SK-N-SH treated with all-trans-retinoic acid at 6 μM for 48 hours (cell line): ENCODE measurements around the gene FGGY.

Source experiments
- ATAC-seq: fragments of 200-7000 bp; cut with Tn5 transposase; 3 replicates; pipeline ENCODE4 v1.9.1; 2020; ENCODE audit warnings: mild to moderate bottlenecking, moderate library complexity
- ARNTL ChIP-seq: fragments of 450-650 bp; formaldehyde crosslinking; IDR thresholded peaks from 2 replicates; pipeline ENCODE4 v1.5.0; 2020; ENCODE audit warnings: low read depth, mild to moderate bottlenecking, moderate library complexity, borderline replicate concordance
- BACH2 ChIP-seq: fragments of 250-450 bp; sonication (Bioruptor Pico); IDR thresholded peaks from 2 replicates; pipeline ENCODE4 v1.9.0; 2021; ENCODE audit warnings: mild to moderate bottlenecking, borderline replicate concordance
- CSDC2 ChIP-seq: fragments of 250-450 bp; sonication (Bioruptor Pico); IDR thresholded peaks from 2 replicates; pipeline ENCODE4 v1.5.0; 2020; ENCODE audit warnings: mild to moderate bottlenecking, moderate library complexity
- CSRNP3 ChIP-seq: fragments of 250-450 bp; sonication (Bioruptor Pico); IDR thresholded peaks from 2 replicates; pipeline ENCODE4 v1.5.1; 2021; ENCODE audit warnings: mild to moderate bottlenecking, moderate library complexity
- ESRRG ChIP-seq: fragments of 250-450 bp; sonication (Bioruptor Pico); IDR thresholded peaks from 2 replicates; pipeline ENCODE4 v1.6.1; 2021; ENCODE audit warnings: mild to moderate bottlenecking
- ISL1 ChIP-seq: fragments of 250-450 bp; sonication (Bioruptor Pico); IDR thresholded peaks from 2 replicates; pipeline ENCODE4 v2.1.2; 2022; ENCODE audit warnings: mild to moderate bottlenecking, moderate library complexity
- OSR1 ChIP-seq: fragments of 250-450 bp; sonication (Bioruptor Pico); IDR thresholded peaks from 2 replicates; pipeline ENCODE4 v1.8.0; 2022; ENCODE audit warnings: moderate library complexity, mild to moderate bottlenecking, inconsistent platforms
- PPARA ChIP-seq: fragments of 250-450 bp; sonication (Bioruptor Pico); IDR thresholded peaks from 2 replicates; pipeline ENCODE4 v1.5.0; 2020; ENCODE audit warnings: mild to moderate bottlenecking, borderline replicate concordance
- RARB ChIP-seq: fragments of 250-450 bp; sonication (Bioruptor Pico); IDR thresholded peaks from 2 replicates; pipeline ENCODE4 v1.8.0; 2021; ENCODE audit warnings: mild to moderate bottlenecking, moderate library complexity
- SNAI2 ChIP-seq: fragments of 250-450 bp; sonication (Bioruptor Pico); IDR thresholded peaks from 2 replicates; pipeline ENCODE4 v1.5.0; 2020; ENCODE audit warnings: mild to moderate bottlenecking, moderate library complexity
- TCF4 ChIP-seq: fragments of 250-450 bp; sonication (Bioruptor Pico); IDR thresholded peaks from 2 replicates; pipeline ENCODE4 v1.8.0; 2021; ENCODE audit warnings: mild to moderate bottlenecking, moderate library complexity, borderline replicate concordance
- TOX ChIP-seq: fragments of 250-450 bp; sonication (Bioruptor Pico); IDR thresholded peaks from 2 replicates; pipeline ENCODE4 v1.8.0; 2021; ENCODE audit warnings: mild to moderate bottlenecking, moderate library complexity, borderline replicate concordance
- TSHZ2 ChIP-seq: fragments of 250-450 bp; sonication (Bioruptor Pico); IDR thresholded peaks from 2 replicates; pipeline ENCODE4 v1.5.0; 2020; ENCODE audit warnings: mild to moderate bottlenecking, moderate library complexity
- ZFP30 ChIP-seq: fragments of 450-650 bp; formaldehyde crosslinking; IDR thresholded peaks from 2 replicates; pipeline ENCODE4 v1.5.0; 2022; ENCODE audit warnings: mild to moderate bottlenecking, moderate library complexity
- ZNF565 ChIP-seq: fragments of 450-650 bp; formaldehyde crosslinking; conservative IDR thresholded peaks from 2 replicates; pipeline ENCODE4 v1.5.0; 2020; ENCODE audit warnings: low read depth, mild to moderate bottlenecking, moderate library complexity
- ZNF70 ChIP-seq: fragments of 450-650 bp; formaldehyde crosslinking; IDR thresholded peaks from 2 replicates; pipeline ENCODE4 v1.5.0; 2020; ENCODE audit warnings: mild to moderate bottlenecking, moderate library complexity
- ZNF8 ChIP-seq: fragments of 450-650 bp; formaldehyde crosslinking; IDR thresholded peaks from 2 replicates; pipeline ENCODE4 v1.5.0; 2020; ENCODE audit warnings: mild to moderate bottlenecking, moderate library complexity
- TF ChIP-seq, protein P1 (sequence below): fragments of 250-450 bp; sonication (Bioruptor Pico); IDR thresholded peaks from 2 replicates; pipeline ENCODE4 v1.8.0; 2020; ENCODE audit warnings: mild to moderate bottlenecking, moderate library complexity, borderline replicate concordance
- TF ChIP-seq, protein P2 (sequence below): fragments of 250-450 bp; sonication (Bioruptor Pico); IDR thresholded peaks from 2 replicates; pipeline ENCODE4 v1.5.1; 2020; ENCODE audit warnings: low read depth, mild to moderate bottlenecking, moderate library complexity
- TF ChIP-seq, protein P3 (sequence below): fragments of 250-450 bp; sonication (Bioruptor Pico); IDR thresholded peaks from 2 replicates; pipeline ENCODE4 v1.8.0; 2021; ENCODE audit warnings: low read depth, mild to moderate bottlenecking, moderate library complexity, borderline replicate concordance

The FGGY gene

DNA sequence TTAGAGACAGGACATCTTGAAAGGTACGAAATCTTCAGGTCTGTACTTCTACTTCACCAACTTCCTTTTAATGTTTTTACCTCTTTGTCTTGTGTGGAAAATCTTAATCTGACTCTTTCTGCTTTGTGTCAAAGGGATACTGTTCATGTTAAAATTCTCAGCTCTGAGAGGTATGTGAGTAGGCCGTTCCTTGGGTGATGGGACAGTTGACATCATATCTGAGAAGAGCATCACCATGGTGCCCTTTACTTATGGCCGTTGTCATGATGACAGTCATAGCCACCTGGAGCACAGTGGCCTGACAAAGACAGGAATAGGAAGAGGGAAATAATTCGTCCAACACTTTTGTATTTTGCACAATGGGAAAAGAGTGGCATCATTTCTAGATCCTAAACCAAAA lies 145.6 kb downstream of the FGGY start:
- no peak for ATAC-seq

GRCh38 chr1:59443310-59443709 lies 146.4 kb downstream of the FGGY start:
- ATAC-seq, result peak; percentile 45

More for the DNA sequence above, 145.6 kb downstream of the FGGY start:
- TF ChIP-seq CSRNP3 (CRISPR knock-in tag), result no peak
- no peak for TF ChIP-seq TOX (CRISPR knock-in tag)
- TF ChIP-seq TCF4 (CRISPR knock-in tag), result no peak
- TF ChIP-seq, protein P1, sequence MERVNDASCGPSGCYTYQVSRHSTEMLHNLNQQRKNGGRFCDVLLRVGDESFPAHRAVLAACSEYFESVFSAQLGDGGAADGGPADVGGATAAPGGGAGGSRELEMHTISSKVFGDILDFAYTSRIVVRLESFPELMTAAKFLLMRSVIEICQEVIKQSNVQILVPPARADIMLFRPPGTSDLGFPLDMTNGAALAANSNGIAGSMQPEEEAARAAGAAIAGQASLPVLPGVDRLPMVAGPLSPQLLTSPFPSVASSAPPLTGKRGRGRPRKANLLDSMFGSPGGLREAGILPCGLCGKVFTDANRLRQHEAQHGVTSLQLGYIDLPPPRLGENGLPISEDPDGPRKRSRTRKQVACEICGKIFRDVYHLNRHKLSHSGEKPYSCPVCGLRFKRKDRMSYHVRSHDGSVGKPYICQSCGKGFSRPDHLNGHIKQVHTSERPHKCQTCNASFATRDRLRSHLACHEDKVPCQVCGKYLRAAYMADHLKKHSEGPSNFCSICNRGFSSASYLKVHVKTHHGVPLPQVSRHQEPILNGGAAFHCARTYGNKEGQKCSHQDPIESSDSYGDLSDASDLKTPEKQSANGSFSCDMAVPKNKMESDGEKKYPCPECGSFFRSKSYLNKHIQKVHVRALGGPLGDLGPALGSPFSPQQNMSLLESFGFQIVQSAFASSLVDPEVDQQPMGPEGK (CRISPR knock-in tag), result no peak
- TF ChIP-seq CSDC2 (CRISPR knock-in tag), result no peak
- no peak for TF ChIP-seq BACH2
- no peak for TF ChIP-seq ZNF70 (CRISPR knock-in tag)

DNA sequence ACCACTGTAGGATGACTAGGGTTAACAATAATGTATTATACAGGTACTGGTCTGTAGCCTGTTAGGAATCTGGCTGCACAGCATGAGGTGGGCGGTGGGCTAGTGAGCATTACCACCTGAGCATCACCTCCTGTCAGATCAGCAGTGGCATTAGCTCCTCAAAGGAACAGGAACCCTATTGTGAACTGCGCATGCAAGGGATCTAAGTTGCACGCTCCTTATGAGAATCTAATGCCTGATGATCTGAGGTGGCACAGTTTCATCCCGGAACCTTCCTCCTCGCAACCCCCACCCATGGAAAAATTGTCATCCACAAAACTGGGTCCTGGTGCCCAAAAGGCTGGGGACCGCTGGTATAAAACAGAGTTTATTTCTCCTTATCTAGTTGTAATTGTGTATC lies 147.6 kb downstream of the FGGY start:
- TF ChIP-seq RARB (CRISPR knock-in tag) (no peak), ARNTL (CRISPR knock-in tag) (no peak), OSR1 (CRISPR knock-in tag) (no peak), ZNF565 (CRISPR knock-in tag) (no peak), CSRNP3 (CRISPR knock-in tag) (no peak), ESRRG (no peak), TSHZ2 (CRISPR knock-in tag) (no peak), SNAI2 (CRISPR knock-in tag) (no peak), PPARA (CRISPR knock-in tag) (no peak), ZNF70 (CRISPR knock-in tag) (no peak), ZFP30 (CRISPR knock-in tag) (no peak), ISL1 (CRISPR knock-in tag) (no peak), ZNF8 (CRISPR knock-in tag) (no peak), BACH2 (no peak)
- TF ChIP-seq, protein P2, sequence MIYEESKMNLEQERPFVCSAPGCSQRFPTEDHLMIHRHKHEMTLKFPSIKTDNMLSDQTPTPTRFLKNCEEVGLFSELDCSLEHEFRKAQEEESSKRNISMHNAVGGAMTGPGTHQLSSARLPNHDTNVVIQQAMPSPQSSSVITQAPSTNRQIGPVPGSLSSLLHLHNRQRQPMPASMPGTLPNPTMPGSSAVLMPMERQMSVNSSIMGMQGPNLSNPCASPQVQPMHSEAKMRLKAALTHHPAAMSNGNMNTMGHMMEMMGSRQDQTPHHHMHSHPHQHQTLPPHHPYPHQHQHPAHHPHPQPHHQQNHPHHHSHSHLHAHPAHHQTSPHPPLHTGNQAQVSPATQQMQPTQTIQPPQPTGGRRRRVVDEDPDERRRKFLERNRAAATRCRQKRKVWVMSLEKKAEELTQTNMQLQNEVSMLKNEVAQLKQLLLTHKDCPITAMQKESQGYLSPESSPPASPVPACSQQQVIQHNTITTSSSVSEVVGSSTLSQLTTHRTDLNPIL (CRISPR knock-in tag), result no peak
- TF ChIP-seq, protein P3, sequence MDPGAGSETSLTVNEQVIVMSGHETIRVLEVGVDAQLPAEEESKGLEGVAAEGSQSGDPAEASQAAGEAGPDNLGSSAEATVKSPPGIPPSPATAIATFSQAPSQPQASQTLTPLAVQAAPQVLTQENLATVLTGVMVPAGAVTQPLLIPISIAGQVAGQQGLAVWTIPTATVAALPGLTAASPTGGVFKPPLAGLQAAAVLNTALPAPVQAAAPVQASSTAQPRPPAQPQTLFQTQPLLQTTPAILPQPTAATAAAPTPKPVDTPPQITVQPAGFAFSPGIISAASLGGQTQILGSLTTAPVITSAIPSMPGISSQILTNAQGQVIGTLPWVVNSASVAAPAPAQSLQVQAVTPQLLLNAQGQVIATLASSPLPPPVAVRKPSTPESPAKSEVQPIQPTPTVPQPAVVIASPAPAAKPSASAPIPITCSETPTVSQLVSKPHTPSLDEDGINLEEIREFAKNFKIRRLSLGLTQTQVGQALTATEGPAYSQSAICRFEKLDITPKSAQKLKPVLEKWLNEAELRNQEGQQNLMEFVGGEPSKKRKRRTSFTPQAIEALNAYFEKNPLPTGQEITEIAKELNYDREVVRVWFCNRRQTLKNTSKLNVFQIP, result no peak
- TF ChIP-seq, protein P1 (CRISPR knock-in tag), result no peak
- no peak for ATAC-seq

More at GRCh38 chr1:59443310-59443709, 146.4 kb downstream of the FGGY start:
- TF ChIP-seq ZNF565 (CRISPR knock-in tag), result no peak
- no peak for TF ChIP-seq ARNTL (CRISPR knock-in tag)
- TF ChIP-seq ISL1 (CRISPR knock-in tag), result peak; percentile 98
- no peak for TF ChIP-seq BACH2
- TF ChIP-seq, protein P1 (CRISPR knock-in tag), result peak; percentile 57; the same call in 1 of the 2 replicates
- TF ChIP-seq PPARA (CRISPR knock-in tag), result no peak
